ENCODE results near the gene LMTK2.

DNA sequence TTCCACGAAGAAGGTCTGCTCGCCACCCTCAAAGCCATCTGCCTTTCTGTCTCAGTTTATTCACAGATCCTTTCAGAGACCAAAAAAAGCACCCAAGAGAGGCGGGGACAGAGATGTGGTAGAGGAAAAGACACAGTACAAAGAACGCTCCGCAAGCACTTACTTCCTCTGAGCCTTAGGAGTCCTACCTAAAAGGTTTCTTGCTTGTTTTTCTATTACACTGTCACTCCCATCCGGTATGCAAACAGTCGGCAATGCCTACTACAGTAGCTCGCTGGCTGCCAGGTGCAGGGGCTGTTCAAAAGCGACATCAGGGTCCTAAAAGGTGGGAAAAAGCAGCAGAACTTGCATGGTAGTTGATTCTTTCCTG, 144.6 kb downstream of the LMTK2 start:
- TF ChIP-seq, protein P1, sequence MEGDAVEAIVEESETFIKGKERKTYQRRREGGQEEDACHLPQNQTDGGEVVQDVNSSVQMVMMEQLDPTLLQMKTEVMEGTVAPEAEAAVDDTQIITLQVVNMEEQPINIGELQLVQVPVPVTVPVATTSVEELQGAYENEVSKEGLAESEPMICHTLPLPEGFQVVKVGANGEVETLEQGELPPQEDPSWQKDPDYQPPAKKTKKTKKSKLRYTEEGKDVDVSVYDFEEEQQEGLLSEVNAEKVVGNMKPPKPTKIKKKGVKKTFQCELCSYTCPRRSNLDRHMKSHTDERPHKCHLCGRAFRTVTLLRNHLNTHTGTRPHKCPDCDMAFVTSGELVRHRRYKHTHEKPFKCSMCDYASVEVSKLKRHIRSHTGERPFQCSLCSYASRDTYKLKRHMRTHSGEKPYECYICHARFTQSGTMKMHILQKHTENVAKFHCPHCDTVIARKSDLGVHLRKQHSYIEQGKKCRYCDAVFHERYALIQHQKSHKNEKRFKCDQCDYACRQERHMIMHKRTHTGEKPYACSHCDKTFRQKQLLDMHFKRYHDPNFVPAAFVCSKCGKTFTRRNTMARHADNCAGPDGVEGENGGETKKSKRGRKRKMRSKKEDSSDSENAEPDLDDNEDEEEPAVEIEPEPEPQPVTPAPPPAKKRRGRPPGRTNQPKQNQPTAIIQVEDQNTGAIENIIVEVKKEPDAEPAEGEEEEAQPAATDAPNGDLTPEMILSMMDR (IDR thresholded peaks at IDR 0.05): no peak
- TF ChIP-seq POLR2A (IDR thresholded peaks at IDR 0.05) (no peak), POLR2AphosphoS5 (IDR thresholded peaks at IDR 0.05; ENCODE audit: insufficient read depth in 1 of 2, low read depth in 1 of 2) (no peak)
